GM12873 (cell line): ENCODE data around the gene ZFAND3.

Source experiments
- TF ChIP-seq, protein P1 (sequence below): IDR thresholded peaks from 2 replicates; pipeline ENCODE4 v1.5.1; 2012; ENCODE audit warnings: low read depth, mild to moderate bottlenecking, moderate library complexity, low read length, control low read depth; ENCODE audit not compliant: insufficient read depth; ENCODE audit errors: missing control alignments

Gene ZFAND3

DNA sequence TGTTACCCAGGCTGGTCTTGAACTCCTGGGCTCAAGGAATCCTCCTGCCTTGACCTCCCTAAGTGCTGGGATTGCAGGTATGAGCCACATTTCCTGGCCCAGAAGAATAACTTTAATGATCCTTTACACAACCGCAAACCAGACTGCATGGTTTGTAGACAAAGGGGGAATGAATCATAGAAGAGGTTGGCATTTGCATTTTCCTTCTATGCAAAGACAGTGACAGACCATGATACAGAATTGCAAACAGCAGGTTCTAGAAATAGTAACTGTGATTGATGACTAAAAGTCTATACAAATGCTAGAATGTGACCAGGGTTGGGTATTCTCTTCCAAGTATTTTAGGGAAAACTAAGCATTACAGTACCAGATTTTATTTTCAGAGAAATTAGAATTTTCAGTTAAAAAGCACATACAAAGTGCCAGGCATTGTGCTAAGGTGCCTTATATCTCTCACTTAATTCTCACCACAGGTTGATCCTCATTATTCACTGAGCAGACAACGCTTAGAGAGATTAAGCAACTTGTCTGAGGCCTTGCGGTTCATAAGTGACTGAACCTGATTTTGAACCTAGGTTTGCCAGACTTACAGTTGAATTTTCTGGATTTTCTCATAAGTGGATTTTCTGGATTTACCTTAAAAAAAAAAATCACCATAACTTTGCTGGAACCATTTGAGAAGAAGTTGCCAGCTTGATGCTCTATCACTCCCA is 146.6 kb downstream of the ZFAND3 start:
- TF ChIP-seq, protein P1, sequence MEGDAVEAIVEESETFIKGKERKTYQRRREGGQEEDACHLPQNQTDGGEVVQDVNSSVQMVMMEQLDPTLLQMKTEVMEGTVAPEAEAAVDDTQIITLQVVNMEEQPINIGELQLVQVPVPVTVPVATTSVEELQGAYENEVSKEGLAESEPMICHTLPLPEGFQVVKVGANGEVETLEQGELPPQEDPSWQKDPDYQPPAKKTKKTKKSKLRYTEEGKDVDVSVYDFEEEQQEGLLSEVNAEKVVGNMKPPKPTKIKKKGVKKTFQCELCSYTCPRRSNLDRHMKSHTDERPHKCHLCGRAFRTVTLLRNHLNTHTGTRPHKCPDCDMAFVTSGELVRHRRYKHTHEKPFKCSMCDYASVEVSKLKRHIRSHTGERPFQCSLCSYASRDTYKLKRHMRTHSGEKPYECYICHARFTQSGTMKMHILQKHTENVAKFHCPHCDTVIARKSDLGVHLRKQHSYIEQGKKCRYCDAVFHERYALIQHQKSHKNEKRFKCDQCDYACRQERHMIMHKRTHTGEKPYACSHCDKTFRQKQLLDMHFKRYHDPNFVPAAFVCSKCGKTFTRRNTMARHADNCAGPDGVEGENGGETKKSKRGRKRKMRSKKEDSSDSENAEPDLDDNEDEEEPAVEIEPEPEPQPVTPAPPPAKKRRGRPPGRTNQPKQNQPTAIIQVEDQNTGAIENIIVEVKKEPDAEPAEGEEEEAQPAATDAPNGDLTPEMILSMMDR, result no peak

DNA sequence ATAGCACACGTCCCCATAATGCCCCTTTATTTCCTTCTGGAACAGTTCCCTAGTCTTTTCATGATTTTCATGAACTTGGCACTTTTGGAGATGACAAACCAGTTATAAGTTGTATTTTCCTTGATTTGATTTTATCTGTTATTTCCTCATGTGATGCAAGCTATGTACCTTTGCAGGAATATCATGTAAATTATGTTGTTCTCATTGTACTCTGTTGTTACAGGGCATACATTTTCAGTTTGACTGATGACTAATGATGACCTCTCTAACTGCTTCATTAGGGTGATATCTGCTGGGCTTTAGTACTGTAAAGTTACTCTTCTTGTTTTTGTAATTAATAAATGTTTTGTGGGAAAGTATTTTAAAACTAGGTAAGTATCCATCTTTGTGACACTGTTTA is 147.3 kb downstream of the ZFAND3 start:
- TF ChIP-seq, protein P1, result no peak

DNA sequence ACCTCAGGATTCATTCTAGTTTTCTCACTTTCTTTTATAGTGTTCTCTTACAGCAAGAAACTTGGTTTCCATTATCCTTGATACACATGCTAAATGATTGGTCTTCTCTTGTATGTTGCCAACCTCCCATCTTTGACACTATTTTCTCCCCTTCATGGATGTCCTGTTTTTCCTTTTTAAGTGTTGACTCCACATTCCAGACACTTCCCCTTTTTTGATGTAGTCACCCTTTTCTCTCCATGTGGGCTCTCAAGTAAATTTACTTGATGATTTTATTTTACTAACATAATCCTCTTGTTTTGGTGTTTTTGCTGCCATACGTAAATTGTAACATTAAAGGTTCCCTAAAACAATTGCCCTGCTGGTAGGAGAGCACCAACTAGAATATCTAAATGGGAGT is 148.1 kb downstream of the ZFAND3 start:
- TF ChIP-seq, protein P1, result no peak

DNA sequence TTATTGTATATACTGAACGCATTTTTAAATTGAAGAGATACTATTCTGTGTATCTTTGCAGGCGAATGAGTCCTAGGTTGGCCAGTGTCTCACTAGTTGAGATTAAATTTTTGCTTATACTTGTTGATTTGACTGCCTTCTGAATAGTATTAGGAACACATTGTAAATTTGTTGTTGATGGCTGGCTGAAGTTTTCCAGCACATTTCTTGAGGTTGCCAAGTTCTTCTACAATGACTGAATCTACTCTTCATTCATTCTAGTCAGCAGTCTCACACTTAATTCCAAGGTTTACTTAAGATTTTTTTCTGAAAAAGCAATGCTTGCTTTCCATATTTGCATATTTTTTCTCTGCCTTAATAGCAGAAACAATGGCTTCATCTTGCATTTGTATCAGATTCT is 151.7 kb downstream of the ZFAND3 start:
- TF ChIP-seq, protein P1, result no peak

DNA sequence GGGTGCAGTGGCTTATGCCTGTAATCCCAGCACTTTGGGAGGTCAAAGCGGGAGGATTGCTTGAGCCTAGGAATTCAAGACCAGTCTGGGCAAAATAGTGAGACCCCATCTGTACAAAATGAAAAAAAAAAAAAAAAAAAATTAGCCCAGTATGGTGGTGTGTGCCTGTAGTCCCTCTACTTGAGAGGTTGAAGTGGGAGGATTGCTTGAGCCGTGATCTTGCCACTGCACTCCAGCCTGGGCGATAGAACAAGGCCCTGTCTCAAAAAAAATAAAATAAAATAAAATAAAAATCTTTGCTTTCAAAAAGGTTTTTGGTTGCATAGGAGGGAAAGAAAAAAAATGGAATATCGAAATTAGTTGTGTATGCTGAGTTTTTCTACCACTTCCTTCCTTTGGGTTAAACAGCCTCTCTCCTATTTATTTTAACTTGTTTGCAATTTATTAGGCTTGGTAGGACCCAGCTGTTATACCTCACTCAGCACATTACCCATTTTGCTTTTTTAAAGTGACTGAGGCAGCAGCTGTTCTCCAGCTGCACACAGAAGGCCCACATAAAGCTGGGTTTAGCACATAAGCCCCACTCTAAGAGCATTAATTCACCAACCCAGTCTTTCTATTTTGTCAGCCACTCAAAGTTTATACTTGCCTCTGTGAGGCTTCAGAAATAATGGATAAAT is 152.3 kb downstream of the ZFAND3 start:
- TF ChIP-seq, protein P1, result no peak

DNA sequence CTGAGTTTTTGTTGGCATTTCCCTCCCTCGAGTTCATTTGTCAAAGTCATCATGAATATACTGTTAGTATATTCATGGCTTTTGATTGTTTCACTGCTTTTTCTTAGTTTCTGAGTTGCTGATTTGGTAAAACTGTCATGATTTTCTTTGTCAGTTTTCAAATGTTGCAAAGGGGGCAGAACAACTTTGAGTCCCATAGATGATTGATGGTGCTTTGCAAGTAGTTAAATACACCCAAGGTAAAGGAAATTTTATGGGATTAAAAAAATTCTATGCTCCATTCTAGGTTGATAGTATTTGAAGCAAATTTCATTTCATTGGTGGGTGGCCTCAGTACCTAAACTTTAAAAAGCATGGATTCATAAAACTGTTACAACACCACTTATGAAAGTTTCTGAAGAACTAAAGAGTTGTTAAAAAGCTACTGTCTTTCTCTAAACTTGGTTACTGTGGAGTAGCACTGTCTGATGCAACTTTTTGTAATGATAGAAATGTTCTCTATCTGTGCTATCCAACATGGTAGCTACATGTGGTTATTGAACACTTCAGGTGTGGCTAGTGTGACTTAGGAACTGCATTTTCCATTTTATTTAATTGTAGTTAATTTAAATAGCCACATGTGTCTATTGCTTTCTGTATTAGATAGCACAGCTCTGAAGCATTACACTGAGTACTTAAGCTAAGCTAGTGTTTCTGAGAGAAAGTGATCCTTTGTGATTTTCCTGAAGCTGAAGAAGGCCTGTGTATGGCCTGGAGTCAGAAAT is 153.6 kb downstream of the ZFAND3 start:
- TF ChIP-seq, protein P1, result no peak

DNA sequence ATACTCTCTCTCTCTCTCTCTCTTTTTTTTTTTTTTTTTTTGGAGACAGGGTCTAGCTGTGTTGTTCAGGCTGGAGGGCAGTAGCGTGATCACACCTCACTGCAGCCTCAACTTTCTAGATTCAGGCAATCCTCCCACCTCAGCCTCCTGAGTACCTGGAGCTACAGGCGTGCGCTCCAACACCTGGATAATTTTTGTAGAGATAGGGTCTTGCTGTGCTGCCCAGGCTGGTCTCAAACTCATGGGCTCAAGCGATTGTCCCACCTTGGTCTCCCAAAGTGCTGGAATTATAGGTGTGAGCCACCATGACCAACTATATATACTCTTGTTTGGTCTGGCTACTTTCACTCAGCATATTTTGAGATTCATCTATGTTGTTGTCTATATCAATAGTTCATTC is 154.9 kb downstream of the ZFAND3 start:
- TF ChIP-seq, protein P1, result no peak
